Endodermal cell (in vitro differentiated cells): ENCODE data around the gene ISG20L2. TPM values are rescaled to one million over a fixed set of nuclear protein-coding genes. Genes with fewer than 3 reads are reported as not detected.

Source experiments
- DNase-seq: peaks from one replicate; pipeline ENCODE4 v3.0.0-alpha.2; 2017
- H3K27ac ChIP-seq: 2 replicates; pipeline ENCODE4 v1.5.1; 2013; ENCODE audit warnings: mild to moderate bottlenecking, low read depth, low read length, moderate library complexity
- H3K27me3 ChIP-seq: 2 replicates; pipeline ENCODE4 v1.6.1; 2013; ENCODE audit warnings: mild to moderate bottlenecking, low read length, moderate library complexity; ENCODE audit not compliant: insufficient read depth, control insufficient read depth, poor library complexity, severe bottlenecking
- H3K36me3 ChIP-seq: 2 replicates; pipeline ENCODE4 v1.7.0; 2013; ENCODE audit warnings: mild to moderate bottlenecking, low read length, moderate library complexity; ENCODE audit not compliant: control insufficient read depth, insufficient read depth
- H3K4me1 ChIP-seq: one replicate; pipeline ENCODE4 v1.7.0; 2013; ENCODE audit warnings: low read length; ENCODE audit not compliant: control insufficient read depth, insufficient read depth
- H3K4me3 ChIP-seq: 2 replicates; pipeline ENCODE4 v1.5.1; 2013; ENCODE audit warnings: mild to moderate bottlenecking, low read length, moderate library complexity
- H3K9ac ChIP-seq: 2 replicates; pipeline ENCODE4 v1.6.1; 2013; ENCODE audit warnings: mild to moderate bottlenecking, low read length, moderate library complexity; ENCODE audit not compliant: poor library complexity, severe bottlenecking; ENCODE audit errors: extremely low read depth
- H3K9me3 ChIP-seq: 2 replicates; pipeline ENCODE4 v1.6.1; 2013; ENCODE audit warnings: mild to moderate bottlenecking, low read length, moderate library complexity; ENCODE audit not compliant: control insufficient read depth
- H3K27ac Mint-ChIP-seq: 2 replicates; pipeline ENCODE4 v1.8.0; 2020; ENCODE audit warnings: mixed read lengths
- H3K27me3 Mint-ChIP-seq: 2 replicates; pipeline ENCODE4 v1.8.0; 2021; ENCODE audit warnings: mild to moderate bottlenecking, mixed read lengths; ENCODE audit not compliant: insufficient read depth
- H3K36me3 Mint-ChIP-seq: 2 replicates; pipeline ENCODE4 v1.8.0; 2020; ENCODE audit warnings: low read depth, mixed read lengths
- H3K4me1 Mint-ChIP-seq: 2 replicates; pipeline ENCODE4 v1.8.0; 2020; ENCODE audit warnings: mixed read lengths
- H3K4me3 Mint-ChIP-seq: 2 replicates; pipeline ENCODE4 v1.8.0; 2020; ENCODE audit warnings: mild to moderate bottlenecking, moderate library complexity, mixed read lengths
- H3K9me3 Mint-ChIP-seq: 2 replicates; pipeline ENCODE4 v1.8.0; 2020; ENCODE audit warnings: mild to moderate bottlenecking, mixed read lengths
- CTCF ChIP-seq: fragments of 200-600 bp; sonication (generic); conservative IDR thresholded peaks from 2 replicates; pipeline ENCODE4 v1.5.0; 2021; ENCODE audit warnings: antibody characterized with exemption, mild to moderate bottlenecking
- WGBS, 2 experiments: methylation state at CpG; one replicate each; pipeline versions ENCODE4 v1.1.5 to v1.1.7; 2013; ENCODE audit warnings: missing lambda C conversion rate in 2 of 2, mixed read lengths in 1 of 2; ENCODE audit not compliant: insufficient coverage in 1 of 2, insufficient read length in 1 of 2; 5-methylcytosine and 5-hydroxymethylcytosine counted together
- total RNA-seq, 2 donors: library from RNA; stranded (reverse); fragmentation: NEBNext Ultra II Directional in 1 of 2; extraction: Animal tissue kit (Norgen Biotek cat#: 25700) in 1 of 2; gene quantifications; 2 replicates in 1 of 2; 3 replicates in 1 of 2; pipeline ENCODE4 v1.2.1, GENCODE V29; 2021

The ISG20L2 gene
- total RNA-seq, 2 donors from 2014 or later: 37.2 to 39.9 TPM

GRCh38 chr1:156709031-156709430 is 19.5 kb downstream of the ISG20L2 start:
- TF ChIP-seq CTCF: no peak
- no peak for DNase-seq
- H3K27ac Mint-ChIP-seq: peak overlapping the region; percentile 36

GRCh38 chr1:156708218-156708661 is 20.3 kb downstream of the ISG20L2 start:
- Histone ChIP-seq H3K9ac (no peak overlapping the region), H3K27ac (peak overlapping the region; percentile 71), H3K27me3 (no peaks in the 10 kb centered on the region), H3K9me3 (no peaks in the 10 kb centered on the region), H3K36me3 (no peaks in the 10 kb centered on the region), H3K4me1 (peaks cover 21% of the 10 kb centered on the region), H3K4me3 (peak overlapping the region; percentile 59)
- Mint-ChIP-seq H3K36me3 (peaks cover 2% of the 10 kb centered on the region), H3K4me3 (peak overlapping the region; percentile 72), H3K4me1 (peaks cover 53% of the 10 kb centered on the region), H3K27me3 (peaks cover 25% of the 10 kb centered on the region), H3K9me3 (no peaks in the 10 kb centered on the region), H3K27ac (peak overlapping the region; percentile 36)
- WGBS, 2 experiments: 4 to 17% methylated on average over 3 to 4 of the region's 4 CpGs
- peak; percentile 90 for DNase-seq
- no peak for TF ChIP-seq CTCF

More at GRCh38 chr1:156709031-156709430, 19.5 kb downstream of the ISG20L2 start:
- H3K4me1 Mint-ChIP-seq: peaks cover 46% of the 10 kb centered on the region
- H3K9ac ChIP-seq: no peak overlapping the region
- peaks cover 17% of the 10 kb centered on the region for H3K27me3 Mint-ChIP-seq
- H3K27ac ChIP-seq: peak overlapping the region; percentile 55
- WGBS, 2 experiments: 61 to 82% methylated on average over 2 to 4 of the region's 4 CpGs
- no peaks in the 10 kb centered on the region for H3K9me3 ChIP-seq
- H3K9me3 Mint-ChIP-seq: no peaks in the 10 kb centered on the region
- no peaks in the 10 kb centered on the region for H3K36me3 Mint-ChIP-seq
- H3K4me1 ChIP-seq: peaks cover 18% of the 10 kb centered on the region
- H3K27me3 ChIP-seq: no peaks in the 10 kb centered on the region
- no peak overlapping the region for H3K4me3 ChIP-seq
- H3K36me3 ChIP-seq: no peaks in the 10 kb centered on the region
- H3K4me3 Mint-ChIP-seq: no peak overlapping the region

- H3K4me1 ChIP-seq: peaks cover 24% of the 10 kb centered on the region
- no peaks in the 10 kb centered on the region for H3K36me3 ChIP-seq
- peaks cover 31% of the 10 kb centered on the region for H3K27me3 Mint-ChIP-seq
- no peaks in the 10 kb centered on the region for H3K9me3 Mint-ChIP-seq
- no peak for TF ChIP-seq CTCF
- peak; percentile 83 for DNase-seq
- no peaks in the 10 kb centered on the region for H3K9me3 ChIP-seq
- peak overlapping the region; percentile 54 for H3K9ac ChIP-seq
- no peaks in the 10 kb centered on the region for H3K27me3 ChIP-seq
- H3K27ac ChIP-seq: peak overlapping the region; percentile 71
- peak overlapping the region; percentile 91 for H3K4me3 ChIP-seq
- peaks cover 58% of the 10 kb centered on the region for H3K4me1 Mint-ChIP-seq
- H3K36me3 Mint-ChIP-seq: peaks cover 5% of the 10 kb centered on the region
- peak overlapping the region; percentile 72 for H3K4me3 Mint-ChIP-seq
- 22 to 40% methylated on average over 2 to 8 of the region's 8 CpGs for WGBS, 2 experiments
- peak overlapping the region; percentile 94 for H3K27ac Mint-ChIP-seq
Measured at GRCh38 chr1:156707417-156708217, 20.9 kb downstream of the ISG20L2 start.
